ENCODE data around the gene QRICH2.
"Not testable (repeated sequence)": the region's sequence is repeated elsewhere in the genome, so short reads cannot be mapped to it uniquely, and the experiment has no call there.

The QRICH2 gene

DNA sequence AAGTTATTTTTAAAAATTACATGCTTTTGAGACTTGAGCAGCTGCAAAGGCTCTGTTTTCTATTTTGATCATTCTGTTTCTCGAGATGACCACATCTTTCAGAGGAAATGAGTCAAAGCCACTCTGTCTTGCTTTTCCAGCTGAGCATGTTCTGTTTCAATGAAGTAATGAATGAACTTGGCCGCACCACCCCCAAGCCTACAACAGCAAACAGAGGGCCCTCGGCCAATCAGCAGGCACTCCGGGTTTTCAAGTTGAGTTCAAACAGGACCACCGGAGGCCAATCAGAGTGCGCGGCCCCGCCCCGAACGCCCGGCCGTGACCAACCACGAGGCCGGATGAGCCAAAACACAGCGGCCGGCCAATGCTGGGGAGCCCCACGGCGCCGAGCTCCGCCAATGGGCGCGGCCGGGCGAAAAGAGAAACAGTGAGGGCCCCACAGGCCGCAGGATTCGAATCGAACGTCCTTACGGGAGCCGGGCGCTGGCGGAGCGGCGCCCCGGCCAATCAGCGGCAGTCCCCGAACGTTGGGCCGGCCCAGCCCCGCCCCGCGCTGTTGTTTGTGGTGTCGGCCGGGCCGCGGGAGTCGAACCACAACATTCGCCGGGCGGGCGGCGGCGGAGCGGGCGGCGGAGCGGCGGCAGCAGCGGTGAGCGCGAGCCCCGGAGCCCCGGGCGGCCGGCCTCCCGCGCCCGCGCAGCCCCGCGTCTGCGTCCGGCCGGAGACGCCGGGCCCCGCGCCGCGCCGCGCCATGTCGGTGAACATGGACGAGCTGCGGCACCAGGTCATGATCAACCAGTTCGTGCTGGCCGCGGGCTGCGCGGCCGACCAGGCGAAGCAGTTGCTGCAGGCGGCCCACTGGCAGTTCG lies 43.1 kb downstream of the QRICH2 start, which contains the start of gene UBALD2:
Gene UBALD2 (plus strand): TSS at position 594 of the 869 bp plus-strand sequence. CDS start 158 bp downstream, at position 752.
- peak; percentile 100 for DNase-seq

DNA sequence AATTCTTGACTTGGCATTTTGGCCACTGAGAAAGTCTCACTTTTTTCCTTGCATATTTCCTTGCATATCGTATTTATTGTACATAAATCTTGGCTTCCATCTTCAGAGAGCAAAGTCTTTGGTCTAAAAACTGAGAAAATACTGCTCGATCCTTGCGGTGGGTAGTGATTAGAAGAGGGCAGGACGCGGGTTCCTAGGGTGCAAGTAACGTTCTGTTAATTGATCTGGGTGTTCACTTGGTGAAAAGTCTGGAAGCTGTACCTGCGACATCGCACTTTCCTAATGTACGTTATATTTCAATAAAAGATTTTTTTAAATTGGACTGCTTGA lies 43.7 kb downstream of the QRICH2 start:
- DNase-seq = no peak

DNA sequence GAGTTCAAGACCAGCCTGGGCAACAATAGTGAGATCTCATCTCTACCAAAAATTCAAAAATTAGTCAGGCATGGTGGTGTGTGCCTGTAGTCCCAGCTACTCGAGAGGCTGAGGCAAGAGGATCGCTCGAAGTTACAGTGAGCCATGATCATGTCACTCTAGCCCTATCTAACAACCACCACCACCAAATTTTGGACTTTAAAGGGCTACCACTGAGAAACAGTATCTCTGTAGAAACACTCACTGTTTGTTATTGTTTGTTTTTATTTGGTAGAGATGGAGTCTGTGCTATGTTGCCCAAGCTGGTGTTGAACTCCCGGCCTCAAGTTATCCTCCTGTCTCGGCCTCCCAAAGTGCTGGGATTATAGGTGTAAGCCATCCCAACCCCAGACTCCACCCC lies 44.2 kb downstream of the QRICH2 start:
- DNase-seq = no peak

DNA sequence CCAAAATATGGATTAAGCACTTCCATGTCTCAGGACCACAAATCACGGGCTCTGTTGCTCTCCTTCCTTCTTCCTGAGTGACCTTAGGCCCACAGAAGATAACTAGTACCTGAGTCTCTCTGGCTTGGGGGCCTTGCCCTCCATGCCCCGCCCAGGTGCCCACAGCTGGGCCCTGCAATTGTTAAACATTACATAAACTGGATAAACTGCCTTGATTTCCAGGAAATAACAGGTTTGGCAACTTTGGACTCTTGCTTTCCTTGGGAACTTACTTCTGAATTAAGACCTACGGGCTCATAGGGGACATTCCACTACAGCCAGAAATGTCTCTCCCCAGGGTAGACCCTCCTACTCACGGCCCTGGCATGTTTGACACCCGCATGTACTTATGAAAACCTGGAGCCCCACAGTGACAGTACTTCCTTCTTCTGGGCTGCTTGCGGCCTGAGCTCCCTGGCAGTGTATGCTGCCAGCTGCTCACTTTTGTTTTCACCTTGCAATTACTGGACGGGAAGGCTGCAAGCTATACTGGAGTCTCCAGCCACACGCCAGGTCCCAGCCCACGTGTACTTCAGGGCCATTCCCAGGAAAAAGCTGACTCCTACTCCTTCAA lies 45.2 kb downstream of the QRICH2 start:
- no peak for DNase-seq

DNA sequence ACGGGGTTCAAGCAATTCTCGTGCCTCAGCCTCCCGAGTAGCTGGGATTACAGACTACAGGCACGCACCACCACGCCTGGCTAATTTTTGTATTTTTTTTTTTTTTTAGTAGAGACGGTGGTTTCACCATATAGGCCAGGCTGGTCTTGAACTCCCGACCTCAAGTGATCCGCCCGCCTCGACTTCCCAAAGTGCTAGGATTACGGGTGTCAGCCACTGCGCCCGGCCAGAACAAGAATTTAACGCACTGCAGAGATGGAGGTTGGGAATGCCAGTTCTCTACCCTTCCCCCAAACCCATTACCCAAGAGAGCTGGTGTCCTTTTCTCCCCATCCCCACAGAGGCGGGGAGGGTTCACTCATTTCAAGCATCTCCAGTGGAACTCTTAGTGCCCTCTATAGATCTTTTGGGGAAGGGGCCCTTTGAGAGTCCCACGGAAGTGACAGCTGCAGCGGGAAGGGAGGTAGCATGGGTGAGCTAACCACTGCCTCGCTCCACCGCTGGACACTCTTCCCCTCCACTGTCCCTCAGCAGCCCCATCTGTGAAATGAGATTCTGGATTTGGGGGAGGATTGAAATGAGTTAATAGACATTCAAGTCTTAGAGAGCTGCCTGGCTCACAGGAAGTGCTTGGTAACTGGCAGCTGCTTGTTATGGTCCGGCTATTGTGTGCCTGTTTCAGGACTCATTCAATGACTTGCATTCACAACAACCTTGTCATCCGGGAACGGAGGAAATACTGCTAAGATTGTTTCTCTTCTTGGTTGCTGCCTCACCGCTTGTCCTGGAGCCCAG lies 46.5 kb downstream of the QRICH2 start:
- no peak for DNase-seq

DNA sequence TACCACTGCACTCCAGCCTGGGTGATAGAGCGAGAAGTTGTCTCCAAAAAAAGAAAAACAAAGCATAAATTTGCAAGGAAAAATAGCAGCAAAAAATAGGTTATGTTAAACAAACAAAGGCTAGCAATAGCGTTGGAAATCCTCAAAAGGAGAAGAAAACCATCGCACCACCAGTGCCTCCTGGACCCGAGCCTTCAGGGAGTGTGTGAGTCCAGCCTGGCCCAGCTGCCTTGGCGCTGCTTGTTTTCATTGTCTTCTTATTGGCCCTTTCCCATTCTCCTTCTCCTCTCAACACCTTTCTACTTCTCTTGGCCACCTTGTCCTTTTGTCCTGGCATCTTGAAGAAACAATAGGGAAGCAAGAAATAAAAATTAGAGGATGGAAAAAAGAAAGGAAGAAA lies 47.4 kb downstream of the QRICH2 start:
- no peak for DNase-seq

DNA sequence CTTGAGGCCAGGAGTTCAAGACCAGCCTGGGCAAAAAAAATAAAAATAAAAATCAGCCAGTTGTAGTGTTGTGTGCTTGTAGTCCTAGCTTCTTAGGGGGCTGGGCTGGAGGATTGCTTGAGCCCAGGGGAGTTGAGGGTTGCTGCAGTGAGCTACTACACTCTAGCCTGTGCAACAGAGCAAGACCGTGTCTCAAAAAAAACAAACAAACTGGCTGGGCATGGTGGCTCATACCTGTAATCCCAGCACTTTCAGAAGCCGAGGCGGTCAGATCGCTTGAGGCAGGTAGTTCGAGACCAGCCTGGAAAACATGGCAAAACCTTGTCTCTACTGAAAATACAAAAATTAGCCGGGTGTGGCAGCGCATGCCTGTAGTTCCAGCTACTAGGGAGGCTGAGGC lies 47.9 kb downstream of the QRICH2 start:
- DNase-seq = no peak

DNA sequence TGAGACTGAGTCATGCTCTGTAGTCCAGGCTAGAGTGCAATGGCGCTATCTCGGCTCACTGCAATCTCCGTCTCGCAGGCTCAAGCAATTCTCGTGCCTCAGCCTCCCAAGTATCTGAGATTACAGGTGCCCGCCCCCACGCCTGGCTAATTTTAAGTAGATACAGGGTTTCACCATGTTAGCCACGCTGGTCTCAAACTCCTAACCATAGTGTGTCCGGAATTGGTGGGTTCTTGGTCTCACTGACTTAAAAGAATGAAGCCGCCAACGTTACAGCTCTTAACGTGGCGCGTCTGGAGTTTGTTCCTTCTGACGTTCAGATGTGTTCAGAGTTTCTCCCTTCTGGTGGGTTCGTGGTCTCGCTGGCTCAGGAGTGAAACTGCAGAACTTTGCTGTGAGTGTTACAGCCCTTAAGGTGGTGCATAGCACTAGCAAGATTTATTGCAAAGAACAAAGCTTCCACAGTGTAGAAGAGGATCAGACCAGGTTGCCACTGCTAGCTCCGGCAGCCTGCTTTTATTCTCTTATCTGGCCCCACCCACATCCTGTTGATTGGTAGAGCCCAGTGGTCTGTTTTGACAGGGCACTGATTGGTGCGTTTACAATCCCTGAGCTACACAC lies 51.5 kb downstream of the QRICH2 start:
- DNase-seq = not testable (repeated sequence)

DNA sequence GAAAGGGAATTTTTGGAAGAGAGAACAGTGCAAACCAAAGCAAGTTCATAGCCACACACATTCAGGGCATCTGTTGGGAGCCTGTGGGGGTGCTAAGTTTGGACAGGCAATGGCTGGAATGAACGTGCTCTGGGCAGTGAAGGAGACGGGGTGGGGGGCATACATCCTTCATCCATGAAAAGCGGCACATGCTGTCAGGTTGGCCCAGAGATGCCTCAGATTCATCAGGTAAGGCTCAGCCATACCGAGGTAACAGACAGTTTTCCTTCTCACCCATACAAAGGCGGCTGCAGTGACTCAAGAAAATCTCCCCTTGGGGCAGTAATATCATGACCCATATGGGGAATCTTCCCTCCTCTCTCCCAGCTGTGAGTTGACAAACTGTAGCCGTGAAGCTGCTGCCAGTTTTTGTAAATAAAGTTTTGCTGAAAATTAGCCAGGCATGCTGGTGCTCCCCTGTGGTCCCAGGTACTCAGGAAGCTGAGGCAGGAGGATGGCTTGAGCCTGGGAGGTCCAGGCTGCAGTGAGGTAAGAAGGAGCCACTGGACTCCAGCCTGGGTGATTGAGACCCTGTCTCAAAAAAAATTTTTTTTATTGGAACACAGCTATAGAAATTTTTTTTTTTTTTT lies 52.2 kb downstream of the QRICH2 start:
- DNase-seq = no peak

DNA sequence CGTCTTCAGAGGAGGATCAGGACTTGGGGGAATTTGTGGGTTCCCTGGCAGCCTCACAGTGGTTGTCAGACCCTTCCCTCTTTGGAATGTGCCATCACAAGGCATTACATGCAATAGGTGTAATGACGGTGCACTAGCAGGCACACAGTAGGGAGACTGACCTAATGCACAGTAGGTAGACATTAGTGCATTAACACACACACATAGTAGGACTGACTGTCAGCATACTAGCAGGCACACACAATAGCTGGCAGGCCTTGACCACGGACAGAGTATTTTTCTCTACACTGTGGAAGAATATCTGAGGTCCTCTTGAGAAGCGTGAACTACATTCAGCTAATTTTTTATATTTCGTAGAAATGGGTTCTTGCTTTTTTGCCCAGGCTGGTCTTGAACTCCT lies 53.8 kb downstream of the QRICH2 start:
- DNase-seq = no peak

DNA sequence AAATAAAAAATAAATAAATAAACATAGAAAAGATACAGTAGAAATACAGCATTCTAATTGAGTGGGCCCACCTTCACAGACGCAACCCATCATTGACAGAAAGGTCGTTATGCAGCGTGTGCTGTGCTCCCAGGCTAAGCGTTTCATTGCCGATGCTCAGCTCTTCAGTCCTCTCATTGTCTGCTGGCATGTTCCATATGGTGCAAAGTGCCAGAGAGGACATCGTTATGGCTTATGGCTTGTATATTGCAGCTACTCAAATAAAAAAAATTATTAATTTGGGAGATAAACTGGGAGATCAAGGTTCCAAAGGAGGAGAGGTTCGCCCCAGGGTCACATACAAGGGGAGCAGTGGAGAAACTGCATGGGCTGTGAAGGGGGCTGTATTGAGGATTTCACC lies 54.2 kb downstream of the QRICH2 start:
- no peak for DNase-seq

DNA sequence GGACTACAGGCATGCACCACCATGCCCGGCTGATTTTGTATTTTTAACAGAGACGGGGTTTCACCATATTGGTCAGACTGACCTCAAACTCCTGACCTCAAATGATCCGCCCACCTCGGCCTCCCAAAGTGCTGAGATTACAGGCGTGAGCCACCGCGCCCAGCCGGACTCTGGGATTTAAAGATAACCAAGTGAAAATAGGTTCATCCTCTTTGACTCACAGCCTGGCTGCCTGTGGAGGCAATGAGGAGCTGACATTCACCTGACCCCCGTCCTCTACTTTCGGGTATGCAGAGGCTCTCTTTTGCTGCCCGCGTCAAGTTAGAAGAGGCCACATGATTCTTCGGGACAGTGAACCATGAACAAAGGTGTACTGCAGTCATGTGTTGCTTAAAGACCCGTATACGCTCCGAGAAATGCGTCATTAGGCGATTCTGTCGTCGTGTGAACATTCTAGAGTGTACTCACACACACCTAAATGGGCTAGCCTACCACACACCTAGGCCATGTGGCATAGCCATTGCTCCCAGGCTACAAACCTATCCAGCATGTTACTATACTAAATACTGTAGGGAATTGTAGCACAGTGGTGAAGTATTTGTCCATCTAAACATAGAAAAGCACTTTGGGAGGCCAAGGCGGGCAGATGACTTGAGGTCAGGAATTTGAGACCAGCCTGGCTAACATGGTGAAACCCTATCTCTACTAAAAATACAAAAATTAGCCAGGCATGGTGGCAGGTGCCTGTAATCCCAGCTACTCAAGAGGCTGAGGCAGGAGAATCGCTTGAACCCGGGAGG lies 54.9 kb downstream of the QRICH2 start:
- DNase-seq = not testable (repeated sequence)

DNA sequence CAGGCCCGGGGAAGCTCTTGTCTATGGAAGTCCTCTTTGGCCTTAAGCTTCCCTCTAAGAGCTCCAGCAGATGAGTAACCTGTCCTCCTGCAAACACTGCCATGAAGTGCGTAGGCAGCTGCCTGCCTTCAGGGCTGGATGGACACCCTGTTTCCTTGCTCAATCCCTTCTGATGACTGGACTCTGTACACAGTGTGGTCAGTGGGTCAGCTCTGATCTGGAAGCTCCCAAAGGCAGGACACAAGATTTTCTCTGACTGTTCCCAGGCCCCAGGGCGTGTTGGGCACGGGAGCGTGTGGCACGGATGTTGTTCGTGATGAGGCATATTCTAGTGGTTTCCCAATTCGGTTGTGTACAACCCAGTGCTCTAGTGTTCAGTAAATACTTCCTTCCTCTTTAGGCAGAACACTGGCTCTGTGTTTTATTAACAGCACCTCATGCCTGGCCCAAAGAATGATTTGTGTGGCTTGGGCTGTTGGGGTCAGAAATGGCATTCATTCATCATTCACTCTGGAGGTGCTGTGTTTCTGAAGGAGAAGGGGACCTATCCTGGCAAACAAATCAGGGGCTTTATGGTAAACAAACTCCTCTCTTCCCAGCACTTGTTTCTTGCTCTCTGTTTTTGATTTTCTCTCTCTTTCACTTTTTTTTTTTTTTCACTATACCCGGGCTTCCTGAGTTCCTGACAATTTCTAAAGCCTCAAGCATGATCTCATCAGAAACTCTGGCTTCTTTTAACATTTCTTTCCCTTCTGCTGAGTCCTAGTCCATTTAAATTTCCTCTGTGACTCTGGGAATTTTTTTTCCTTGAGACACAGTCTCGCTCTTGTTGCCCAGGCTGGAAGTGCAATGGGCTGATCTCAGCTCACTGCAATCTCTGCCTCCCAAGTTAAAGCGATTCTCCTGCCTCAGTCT lies 55.8 kb downstream of the QRICH2 start:
- no peak for DNase-seq

DNA sequence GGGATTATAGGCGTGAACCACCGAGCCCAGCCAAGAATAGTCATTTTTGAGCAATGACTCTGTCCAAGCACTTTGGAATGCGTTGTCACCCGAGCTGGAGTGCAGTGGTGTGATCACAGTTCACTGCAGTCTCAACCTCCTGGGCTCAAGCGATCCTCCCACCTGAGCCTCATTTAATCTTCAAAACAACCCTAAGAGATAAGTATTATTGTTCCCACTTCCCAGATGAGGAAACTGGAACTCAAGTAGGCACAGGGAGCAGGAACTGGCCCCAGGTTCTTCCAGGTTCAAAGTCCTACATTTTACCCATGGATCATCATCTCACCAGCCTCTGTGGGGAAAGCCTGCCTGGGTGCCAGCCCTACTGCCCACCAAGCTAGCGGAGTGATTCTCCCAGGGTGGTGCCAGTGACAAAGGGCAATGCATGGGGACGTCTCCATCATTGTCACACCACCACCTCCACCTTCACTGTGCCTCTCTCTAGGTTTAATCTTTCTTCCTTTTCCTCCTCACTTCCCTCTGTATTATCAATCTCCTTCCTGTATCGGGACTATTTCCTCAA lies 56.5 kb downstream of the QRICH2 start:
- no peak for DNase-seq

DNA sequence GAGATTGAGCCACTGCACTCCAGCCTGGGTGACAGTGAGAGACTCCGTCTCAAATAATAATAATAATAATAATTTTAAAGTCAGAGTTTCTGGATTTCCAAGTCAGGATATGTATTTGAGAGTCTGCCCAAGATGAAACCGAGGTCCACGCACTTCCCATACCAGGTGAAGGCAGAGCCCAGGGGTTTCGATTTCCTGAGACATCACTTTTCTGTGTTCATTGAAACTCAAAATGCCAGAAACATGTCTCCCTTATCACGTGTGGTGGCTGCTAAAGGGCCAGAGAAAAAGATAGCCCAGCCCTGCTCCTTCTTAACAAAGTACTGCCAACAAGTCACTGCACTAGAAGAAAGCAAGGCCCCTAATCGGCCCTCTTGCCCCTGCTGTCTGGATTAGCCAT lies 57.9 kb downstream of the QRICH2 start:
- no peak for DNase-seq

DNA sequence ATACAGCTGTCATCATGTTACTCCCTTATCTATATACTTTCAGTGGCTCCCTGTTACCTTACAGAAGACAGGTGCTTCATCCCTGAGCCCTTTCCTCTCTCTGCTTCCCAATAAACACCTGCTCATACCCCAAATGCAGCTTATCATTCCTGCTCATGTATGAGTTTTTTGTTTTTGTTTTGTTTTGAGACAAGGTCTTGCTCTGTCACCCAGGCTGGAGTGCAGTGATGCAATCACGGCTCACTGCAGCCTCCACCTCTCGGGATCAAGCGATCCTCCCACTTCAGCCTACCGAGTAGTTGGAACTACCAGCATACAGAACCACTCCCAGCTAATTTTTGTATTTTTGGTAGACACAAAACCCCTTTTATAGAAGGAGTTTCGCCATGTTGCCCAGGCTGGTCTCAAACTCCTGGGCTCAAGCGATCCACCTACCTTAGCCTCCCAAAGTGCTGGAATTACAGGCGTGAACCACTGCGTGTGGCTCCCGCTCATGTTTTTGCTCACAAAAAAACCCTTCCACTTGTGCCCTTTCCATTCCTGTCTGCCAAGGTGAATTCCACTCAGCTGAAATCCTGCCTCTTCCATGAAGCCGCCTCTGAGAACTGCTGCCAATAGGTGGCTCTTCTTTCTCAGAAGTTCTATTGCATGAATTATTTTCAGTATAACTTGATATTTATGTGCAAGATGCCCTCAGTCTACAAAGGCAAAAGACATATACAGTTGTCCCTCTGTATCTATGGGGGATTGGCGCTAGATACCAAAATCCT lies 59.9 kb downstream of the QRICH2 start:
- DNase-seq = no peak

DNA sequence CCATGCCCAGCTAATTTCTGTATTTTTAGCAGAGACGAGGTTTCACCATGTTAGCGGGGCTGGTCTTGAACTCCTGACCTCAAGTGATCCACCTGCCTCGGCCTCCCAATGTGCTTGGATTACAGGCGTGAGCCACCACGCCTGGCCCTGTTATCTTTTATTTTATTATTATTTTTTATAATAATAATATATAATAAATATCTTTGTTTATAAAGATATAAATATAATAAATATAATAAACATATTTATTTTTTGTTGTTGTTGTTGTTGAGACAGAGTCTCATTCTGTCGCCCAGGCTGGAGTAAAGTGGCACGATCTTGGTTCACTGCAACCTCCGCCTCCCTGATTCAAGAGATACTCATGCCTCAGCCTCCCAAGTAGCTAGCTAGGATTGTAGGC lies 60.8 kb downstream of the QRICH2 start:
- no peak for DNase-seq

DNA sequence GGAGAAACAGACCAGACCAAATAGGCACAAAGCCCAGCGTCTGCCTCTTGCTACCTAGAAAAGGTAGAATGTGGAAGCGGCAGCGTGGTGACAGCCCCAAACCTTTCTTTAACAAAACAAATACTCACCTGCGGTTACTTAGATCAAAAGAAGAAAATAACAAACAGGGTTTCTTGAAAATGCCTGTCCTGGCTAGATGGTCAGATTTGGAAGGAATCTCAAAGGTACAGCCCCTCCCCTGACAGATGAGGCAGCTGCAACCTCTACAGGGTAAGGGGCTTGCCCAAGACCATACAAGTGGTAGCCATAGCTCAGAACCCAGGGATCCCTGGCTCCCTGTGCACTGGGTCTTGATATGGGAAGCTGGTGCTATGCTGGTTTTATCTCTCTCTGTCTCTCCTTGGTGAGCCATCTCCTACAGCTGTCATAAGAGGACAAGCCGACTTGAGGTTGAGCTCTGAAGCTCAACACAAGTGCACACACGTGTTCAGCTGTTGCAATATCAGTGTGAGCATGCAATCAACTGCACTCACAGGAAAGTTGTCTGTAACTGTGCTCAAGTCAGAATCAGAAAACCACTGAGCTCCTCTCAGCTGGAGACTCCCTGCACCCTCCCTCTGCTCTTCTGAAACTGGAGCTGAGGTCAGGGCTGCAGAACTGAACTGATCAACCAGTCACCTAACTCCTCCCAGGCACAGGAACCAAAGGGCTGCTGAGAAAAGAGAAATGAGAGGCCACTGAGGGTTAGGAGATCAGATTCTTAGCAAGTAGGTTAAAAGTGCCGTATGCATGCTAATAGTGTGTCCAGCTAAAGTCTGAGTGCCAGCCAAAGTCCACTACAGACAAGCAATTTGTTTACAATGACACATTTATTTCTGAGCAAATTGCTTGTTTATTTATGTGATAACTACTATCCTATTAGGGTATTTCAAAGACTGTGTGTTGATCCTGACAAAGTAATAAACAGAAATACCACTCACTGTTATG lies 61.7 kb downstream of the QRICH2 start:
- no peak for DNase-seq
